BJ (cell line): ENCODE data around the gene UBXN6. TPM values are rescaled to one million over a fixed set of nuclear protein-coding genes. Genes with fewer than 3 reads are reported as not detected.

Experiments
- CTCF ChIA-PET: fragments of 350-600 bp; formaldehyde crosslinking; extraction: SDS; loops from one replicate; lab custom pipeline; 2021; ENCODE audit warnings: antibody characterized with exemption, inconsistent platforms; lab: Yijun Ruan, JAX
- POLR2A ChIA-PET: fragments of 300-600 bp; sonication (Branson Sonifier 250); formaldehyde crosslinking; extraction: SDS; loops from one replicate; lab custom pipeline; 2021; ENCODE audit warnings: antibody characterized with exemption; lab: Charles Lee
- DNase-seq: peaks from one replicate; pipeline ENCODE4 v3.0.0-alpha.2; 2011; ENCODE audit warnings: low read depth
- H3K27me3 ChIP-seq: 2 replicates; pipeline ENCODE4 v1.6.0; 2011; ENCODE audit warnings: low read length; ENCODE audit not compliant: control insufficient read depth, insufficient read depth
- H3K36me3 ChIP-seq: 2 replicates; pipeline ENCODE4 v1.5.1; 2011; ENCODE audit warnings: low read length; ENCODE audit not compliant: control insufficient read depth, insufficient read depth
- H3K4me3 ChIP-seq: 2 replicates; pipeline ENCODE4 v1.5.1; 2011; ENCODE audit warnings: low read depth, mild to moderate bottlenecking, control low read depth, low read length
- CTCF ChIP-seq: IDR thresholded peaks from 2 replicates; pipeline ENCODE4 v1.5.1; 2011; ENCODE audit warnings: low read depth, mild to moderate bottlenecking, control low read depth, inconsistent platforms, low read length, moderate library complexity; ENCODE audit not compliant: insufficient read depth
- polyA plus RNA-seq: library from polyadenylated mRNA; depleted of rRNA; stranded (reverse); fragments of >200 nt; gene quantifications from 2 replicates; pipeline ENCODE4 v1.2.3, GENCODE V29; 2011

Gene UBXN6
- polyA plus RNA-seq, 1 experiment = 127 TPM

- Histone ChIP-seq H3K36me3 (peaks cover 35% of the 10 kb centered on the region), H3K4me3 (no peak overlapping the region), H3K27me3 (no peaks in the 10 kb centered on the region)
- CTCF ChIA-PET = interaction anchor here (1.2 kb wide), 1 partner anchor 27 kb away, joined by 3 read pairs; no protein-coding TSS in a partner anchor
- POLR2A ChIA-PET = interaction anchor here (0.5 kb wide), 1 partner anchor 30 kb away, joined by 12 read pairs; no protein-coding TSS in a partner anchor
- no peak for TF ChIP-seq CTCF
- no peak for DNase-seq
These were observed 13.4 kb downstream of the UBXN6 start for GRCh38 chr19:4443966-4444764.

- Histone ChIP-seq H3K36me3 (peaks cover 28% of the 10 kb centered on the region), H3K4me3 (no peak overlapping the region), H3K27me3 (no peaks in the 10 kb centered on the region)
- DNase-seq = no peak
- POLR2A ChIA-PET = no interaction called here
- TF ChIP-seq CTCF = no peak
- CTCF ChIA-PET = interaction anchor here (1.2 kb wide), 1 partner anchor 26 kb away, joined by 3 read pairs; no protein-coding TSS in a partner anchor
These were observed 14.4 kb downstream of the UBXN6 start for GRCh38 chr19:4443188-4443587.

GRCh38 chr19:4442819-4443146 lies 14.8 kb downstream of the UBXN6 start:
- no peak for DNase-seq
- H3K36me3 ChIP-seq = peaks cover 24% of the 10 kb centered on the region
- no peaks in the 10 kb centered on the region for H3K27me3 ChIP-seq
- no peak for TF ChIP-seq CTCF
- CTCF ChIA-PET = no interaction called here
- no peak overlapping the region for H3K4me3 ChIP-seq
- POLR2A ChIA-PET = no interaction called here

- ChIA-PET CTCF (no interaction called here), POLR2A (no interaction called here)
- Histone ChIP-seq H3K27me3 (no peaks in the 10 kb centered on the region), H3K36me3 (peaks cover 20% of the 10 kb centered on the region), H3K4me3 (no peak overlapping the region)
- TF ChIP-seq CTCF = no peak
- no peak for DNase-seq
These were observed 15.4 kb downstream of the UBXN6 start for GRCh38 chr19:4441994-4442818.

GRCh38 chr19:4439243-4439642 lies 18.4 kb downstream of the UBXN6 start:
- POLR2A ChIA-PET = no interaction called here
- TF ChIP-seq CTCF = no peak

More at GRCh38 chr19:4439243-4439642, 18.4 kb downstream of the UBXN6 start:
- CTCF ChIA-PET = interaction anchor here (0.7 kb wide), 1 partner anchor 27 kb away, joined by 5 read pairs; no protein-coding TSS in a partner anchor
- no peak overlapping the region for H3K4me3 ChIP-seq
- no peaks in the 10 kb centered on the region for H3K27me3 ChIP-seq
- DNase-seq = no peak
- peaks cover 2% of the 10 kb centered on the region; the same call in 1 of the 2 replicates for H3K36me3 ChIP-seq
